Measurements from ENCODE around the gene NPPA. TPM values are rescaled to one million over a fixed set of nuclear protein-coding genes. Genes with fewer than 3 reads are reported as not detected.

Gene NPPA
- total RNA-seq, 1 experiment from 2014 or later = not detected

GRCh38 chr1:11831945-11832725 lies 15.4 kb downstream of the NPPA start:
- peaks cover 6% of the 10 kb centered on the region for H3K36me3 ChIP-seq (ENCODE audit: control insufficient read depth, insufficient read depth, low read length)

GRCh38 chr1:11828511-11828910 lies 19.1 kb downstream of the NPPA start:
- no peak overlapping the region for H3K4me3 Mint-ChIP-seq (ENCODE audit: unreplicated experiment)
- peaks cover 61% of the 10 kb centered on the region for H3K36me3 Mint-ChIP-seq (ENCODE audit: insufficient read depth, unreplicated experiment)
- intact Hi-C loops (cut with micrococcal nuclease; ENCODE audit: unreplicated experiment) = no loop called here
- Histone ChIP-seq H3K4me1 (no peaks in the 10 kb centered on the region), H3K4me3 (ENCODE audit: low read depth, low read length) (no peak overlapping the region), H3K9me3 (no peaks in the 10 kb centered on the region), H3K36me3 (ENCODE audit: control insufficient read depth, insufficient read depth, low read length) (peaks cover 2% of the 10 kb centered on the region), H3K27me3 (replicated peaks; ENCODE audit: control insufficient read depth, insufficient read depth, low read length) (no peaks in the 10 kb centered on the region)
- H3K4me1 Mint-ChIP-seq (ENCODE audit: low read depth, unreplicated experiment) = no peaks in the 10 kb centered on the region
- ChIA-PET CTCF (no interaction called here), POLR2A (no interaction called here)
- DNase-seq = no peak
- no peaks in the 10 kb centered on the region for H3K27me3 Mint-ChIP-seq (ENCODE audit: insufficient read depth, unreplicated experiment)
- peak overlapping the region; percentile 42 for H3K27ac Mint-ChIP-seq (ENCODE audit: unreplicated experiment)
- no TSS peak for BruUV-seq (replicated peaks)
- no peaks in the 10 kb centered on the region for H3K9me3 Mint-ChIP-seq (ENCODE audit: unreplicated experiment)
- TF ChIP-seq CTCF (IDR thresholded peaks at IDR 0.05; ENCODE audit: insufficient read depth in 1 of 2, low read depth in 1 of 2, low read length in 1 of 2, severe bottlenecking in 1 of 2, unreplicated experiment in 1 of 2) = no peak

More at GRCh38 chr1:11831945-11832725, 15.4 kb downstream of the NPPA start:
- BruUV-seq (replicated peaks) = no TSS peak
- ChIA-PET CTCF (no interaction called here), POLR2A (interaction anchor here (0.5 kb wide), 1 partner anchor 101 kb away, joined by 4 read pairs; no protein-coding TSS in a partner anchor)
- DNase-seq = no peak
- Histone ChIP-seq H3K4me1 (no peaks in the 10 kb centered on the region), H3K4me3 (ENCODE audit: low read depth, low read length) (no peak overlapping the region), H3K9me3 (no peaks in the 10 kb centered on the region), H3K27me3 (replicated peaks; ENCODE audit: control insufficient read depth, insufficient read depth, low read length) (no peaks in the 10 kb centered on the region)
- Mint-ChIP-seq H3K9me3 (ENCODE audit: unreplicated experiment) (no peaks in the 10 kb centered on the region), H3K27ac (ENCODE audit: unreplicated experiment) (no peak overlapping the region), H3K4me3 (ENCODE audit: unreplicated experiment) (no peak overlapping the region), H3K36me3 (ENCODE audit: insufficient read depth, unreplicated experiment) (peaks cover 77% of the 10 kb centered on the region), H3K27me3 (ENCODE audit: insufficient read depth, unreplicated experiment) (no peaks in the 10 kb centered on the region), H3K4me1 (ENCODE audit: low read depth, unreplicated experiment) (no peaks in the 10 kb centered on the region)
- TF ChIP-seq CTCF (IDR thresholded peaks at IDR 0.05; ENCODE audit: insufficient read depth in 1 of 2, low read depth in 1 of 2, low read length in 1 of 2, severe bottlenecking in 1 of 2, unreplicated experiment in 1 of 2) = no peak
- intact Hi-C loops (cut with micrococcal nuclease; ENCODE audit: unreplicated experiment) = no loop called here

GRCh38 chr1:11826946-11827345 lies 20.6 kb downstream of the NPPA start:
- DNase-seq = no peak
- no peaks in the 10 kb centered on the region for H3K27me3 ChIP-seq (replicated peaks; ENCODE audit: control insufficient read depth, insufficient read depth, low read length)
- TF ChIP-seq CTCF (IDR thresholded peaks at IDR 0.05; ENCODE audit: insufficient read depth in 1 of 2, low read depth in 1 of 2, low read length in 1 of 2, severe bottlenecking in 1 of 2, unreplicated experiment in 1 of 2) = no peak
- H3K4me3 Mint-ChIP-seq (ENCODE audit: unreplicated experiment) = no peak overlapping the region
- no peaks in the 10 kb centered on the region for H3K4me1 Mint-ChIP-seq (ENCODE audit: low read depth, unreplicated experiment)
- H3K9me3 ChIP-seq = no peaks in the 10 kb centered on the region
- no peaks in the 10 kb centered on the region for H3K9me3 Mint-ChIP-seq (ENCODE audit: unreplicated experiment)
- no peak overlapping the region for H3K27ac Mint-ChIP-seq (ENCODE audit: unreplicated experiment)
- H3K36me3 ChIP-seq (ENCODE audit: control insufficient read depth, insufficient read depth, low read length) = peaks cover 2% of the 10 kb centered on the region
- H3K27me3 Mint-ChIP-seq (ENCODE audit: insufficient read depth, unreplicated experiment) = no peaks in the 10 kb centered on the region
- BruUV-seq (replicated peaks) = no TSS peak
- ChIA-PET CTCF (no interaction called here), POLR2A (no interaction called here)
- H3K4me3 ChIP-seq (ENCODE audit: low read depth, low read length) = no peak overlapping the region
- intact Hi-C loops (cut with micrococcal nuclease; ENCODE audit: unreplicated experiment) = no loop called here
- peaks cover 53% of the 10 kb centered on the region for H3K36me3 Mint-ChIP-seq (ENCODE audit: insufficient read depth, unreplicated experiment)
- H3K4me1 ChIP-seq = no peaks in the 10 kb centered on the region

Data from Caco-2 (cell line).